NCI-H2227 (cell line): ENCODE data around the gene COL19A1.

Source experiments
- DNase-seq: peaks from one replicate; lab custom pipeline; 2025; ENCODE audit not compliant: unreplicated experiment; lab: John Stamatoyannopoulos, UW

COL19A1 gene

GRCh38 chr6:70045413-70045812, 179.1 kb downstream of the COL19A1 start:
- DNase-seq: no peak

GRCh38 chr6:70051197-70052124, 185.1 kb downstream of the COL19A1 start:
- no peak for DNase-seq

- no peak for DNase-seq
Observed at GRCh38 chr6:70059039-70059719, 192.8 kb downstream of the COL19A1 start.

- DNase-seq: no peak
Observed at GRCh38 chr6:70060680-70061079, 194.3 kb downstream of the COL19A1 start.

- no peak for DNase-seq
Observed at GRCh38 chr6:70061546-70061945, 195.2 kb downstream of the COL19A1 start.

- DNase-seq: no peak
Observed at GRCh38 chr6:70062010-70062409, 195.7 kb downstream of the COL19A1 start.

- DNase-seq: no peak
Observed at GRCh38 chr6:70072540-70073179, 206.3 kb downstream of the COL19A1 start.

- no peak for DNase-seq
Observed at GRCh38 chr6:70073637-70074036, 207.3 kb downstream of the COL19A1 start.

- no peak for DNase-seq
Observed at GRCh38 chr6:70079241-70079640, 212.9 kb downstream of the COL19A1 start.

GRCh38 chr6:70080443-70081070, 214.2 kb downstream of the COL19A1 start:
- no peak for DNase-seq

- no peak for DNase-seq
Observed at GRCh38 chr6:70082830-70083229, 216.5 kb downstream of the COL19A1 start.

- no peak for DNase-seq
Observed at GRCh38 chr6:70086806-70087205, 220.4 kb downstream of the COL19A1 start.

GRCh38 chr6:70094156-70094555, 227.8 kb downstream of the COL19A1 start:
- no peak for DNase-seq

GRCh38 chr6:70099732-70100131, 233.4 kb downstream of the COL19A1 start:
- DNase-seq: no peak

GRCh38 chr6:70103798-70104197, 237.4 kb downstream of the COL19A1 start:
- DNase-seq: no peak

GRCh38 chr6:70107852-70108629, 241.7 kb downstream of the COL19A1 start:
- peak; percentile 54 for DNase-seq

- DNase-seq: no peak
Observed at GRCh38 chr6:70110126-70111022, 244.0 kb downstream of the COL19A1 start.

- no peak for DNase-seq
Observed at GRCh38 chr6:70111737-70112136, 245.4 kb downstream of the COL19A1 start.

GRCh38 chr6:70112716-70113115, 246.4 kb downstream of the COL19A1 start:
- DNase-seq: no peak
